Activated T-helper 9 cell treated with anti-CD3 and anti-CD28 coated beads, Interleukin-2, amount 50 U/mL, for 16 hours (primary cell): Measurements from ENCODE around the gene NCAPD3.

Experiments
- DNase-seq: peaks from one replicate; pipeline ENCODE4 v3.0.0-alpha.2; 2020; ENCODE audit warnings: low read depth

NCAPD3 gene

GRCh38 chr11:134159652-134160051 lies 64.1 kb downstream of the NCAPD3 start:
- DNase-seq: no peak

GRCh38 chr11:134158023-134158422 lies 65.7 kb downstream of the NCAPD3 start:
- DNase-seq: no peak

GRCh38 chr11:134157451-134157850 lies 66.3 kb downstream of the NCAPD3 start:
- no peak for DNase-seq

- no peak for DNase-seq
Observed at GRCh38 chr11:134155946-134156865, 67.6 kb downstream of the NCAPD3 start.

GRCh38 chr11:134155456-134155855 lies 68.3 kb downstream of the NCAPD3 start:
- no peak for DNase-seq

- DNase-seq: no peak
Observed at GRCh38 chr11:134154441-134154840, 69.3 kb downstream of the NCAPD3 start.

GRCh38 chr11:134153147-134153905 lies 70.4 kb downstream of the NCAPD3 start:
- no peak for DNase-seq

- no peak for DNase-seq
Observed at GRCh38 chr11:134152696-134153095, 71.1 kb downstream of the NCAPD3 start.

- no peak for DNase-seq
Observed at GRCh38 chr11:134151083-134151747, 72.6 kb downstream of the NCAPD3 start.

- no peak for DNase-seq
Observed at GRCh38 chr11:134150195-134150903, 73.4 kb downstream of the NCAPD3 start.

- DNase-seq: no peak
Observed at GRCh38 chr11:134149371-134149770, 74.4 kb downstream of the NCAPD3 start.

- DNase-seq: no peak
Observed at GRCh38 chr11:134146598-134146997, 77.2 kb downstream of the NCAPD3 start.

GRCh38 chr11:134145715-134146114 lies 78.1 kb downstream of the NCAPD3 start:
- no peak for DNase-seq

GRCh38 chr11:134144744-134145143 lies 79.0 kb downstream of the NCAPD3 start:
- no peak for DNase-seq

- DNase-seq: no peak
Observed at GRCh38 chr11:134143801-134144200, 80.0 kb downstream of the NCAPD3 start.

GRCh38 chr11:134142536-134142935 lies 81.2 kb downstream of the NCAPD3 start:
- DNase-seq: no peak

GRCh38 chr11:134140961-134141490 lies 82.7 kb downstream of the NCAPD3 start:
- DNase-seq: no peak

GRCh38 chr11:134139873-134140331 lies 83.9 kb downstream of the NCAPD3 start:
- no peak for DNase-seq

GRCh38 chr11:134139303-134139872 lies 84.4 kb downstream of the NCAPD3 start:
- DNase-seq: no peak

- DNase-seq: no peak
Observed at GRCh38 chr11:134138376-134138775, 85.4 kb downstream of the NCAPD3 start.

- DNase-seq: no peak
Observed at GRCh38 chr11:134134167-134134566, 89.6 kb downstream of the NCAPD3 start.
